ENCODE results near the gene ADGRG2.

- TF ChIP-seq CTCF (IDR thresholded peaks at IDR 0.05) (no peak), POLR2AphosphoS5 (IDR thresholded peaks at IDR 0.05) (no peak), POLR2A (IDR thresholded peaks at IDR 0.05; ENCODE audit: low read depth) (no peak), EP300 (IDR thresholded peaks at IDR 0.05) (no peak)
Observed at GRCh38 chrX:18998653-18999052, 123.6 kb downstream of the ADGRG2 start.

All from esophagus muscularis mucosa (tissue), 4 donors.